GM19043 (cell line): ENCODE data around the gene DNAJC27.
"Not testable (repeated sequence)": the region's sequence is repeated elsewhere in the genome, so short reads cannot be mapped to it uniquely, and the experiment has no call there.

ENCODE experiments used
- ATAC-seq: cut with Tn5 transposase; IDR thresholded peaks from one replicate; pipeline ENCODE4 v1.9.1; 2021; ENCODE audit warnings: low read depth; ENCODE audit not compliant: unreplicated experiment

The DNAJC27 gene

DNA sequence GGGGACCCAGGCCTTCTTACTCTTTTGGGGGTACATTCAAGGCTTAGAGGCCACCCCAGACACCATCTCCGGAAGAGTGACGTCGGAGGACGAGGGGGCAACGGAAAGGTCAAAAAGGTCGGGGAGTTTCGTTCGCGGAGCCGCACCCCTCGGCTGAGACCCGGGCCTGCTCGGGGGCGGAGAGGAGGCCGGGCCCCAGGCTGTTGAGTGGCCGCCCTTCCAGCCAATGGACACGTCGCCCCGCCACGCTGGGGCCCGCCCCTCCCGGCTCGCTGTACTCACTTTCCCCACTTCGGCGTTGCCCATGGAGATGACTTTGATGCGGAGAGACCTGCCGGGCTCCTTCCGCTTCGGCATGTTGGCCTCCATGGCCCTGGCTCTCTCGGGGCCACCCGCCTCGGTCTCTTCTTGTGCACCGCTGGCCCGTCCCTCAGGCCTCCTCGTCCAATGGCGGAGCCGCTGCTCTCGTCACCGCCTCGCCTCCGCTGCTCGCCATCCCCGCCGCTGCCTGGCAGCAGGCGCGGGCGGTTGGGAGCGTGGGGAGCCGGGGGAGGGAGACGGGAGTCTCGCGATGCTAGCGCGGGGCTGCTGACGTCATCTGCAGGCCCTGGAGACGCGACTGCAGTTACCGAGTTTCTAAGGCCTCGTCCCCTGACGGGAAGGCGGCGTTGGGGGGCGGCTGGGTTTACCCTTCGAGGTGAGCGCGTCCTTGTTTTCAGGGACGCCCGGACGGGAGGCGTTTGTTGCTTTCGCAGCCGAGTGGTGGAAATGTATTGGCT is at the start of gene DNAJC27:
Gene DNAJC27 (minus strand): TSS at position 420 of the 779 bp plus-strand sequence. CDS start 51 bp downstream, at position 369.
- peak; percentile 90 for ATAC-seq

DNA sequence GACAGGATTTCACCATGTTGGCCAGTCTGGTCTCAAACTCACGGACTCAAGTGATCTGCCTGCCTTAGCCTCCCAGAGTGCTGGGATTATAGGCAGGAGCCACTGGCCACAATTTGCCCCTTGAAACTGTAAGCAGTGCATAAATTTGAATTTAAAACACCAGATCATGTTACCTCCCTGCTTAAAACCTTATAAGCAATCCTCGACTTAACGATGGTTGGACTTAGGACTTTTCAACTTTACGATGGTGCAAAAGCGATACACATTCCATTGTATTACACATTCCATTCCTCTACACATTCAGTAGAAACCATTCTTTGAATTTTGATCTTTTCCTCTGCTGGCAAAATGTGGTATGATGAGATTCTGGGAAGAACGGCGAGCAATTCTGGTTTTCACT is 46.9 kb upstream of the DNAJC27 start:
- no peak for ATAC-seq

DNA sequence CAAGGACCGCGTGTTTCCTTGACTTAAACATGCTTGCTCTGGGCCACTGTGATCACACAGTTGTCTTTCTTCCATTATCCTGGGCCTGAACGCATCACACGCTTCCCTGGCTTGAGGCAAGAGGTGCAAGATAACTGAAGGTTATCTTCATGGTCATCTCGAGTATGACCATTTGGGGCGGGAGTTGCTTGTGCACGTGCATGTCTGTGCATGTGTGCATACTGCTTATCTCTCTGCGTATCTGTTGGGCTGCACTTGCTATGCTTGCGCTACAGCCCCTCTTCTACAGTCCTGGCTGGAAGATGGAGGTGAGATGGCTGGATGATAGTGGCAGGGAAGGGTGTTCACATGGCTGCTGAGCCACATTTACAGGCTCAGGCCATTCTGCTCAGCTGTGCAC is 42.9 kb upstream of the DNAJC27 start:
- no peak for ATAC-seq

DNA sequence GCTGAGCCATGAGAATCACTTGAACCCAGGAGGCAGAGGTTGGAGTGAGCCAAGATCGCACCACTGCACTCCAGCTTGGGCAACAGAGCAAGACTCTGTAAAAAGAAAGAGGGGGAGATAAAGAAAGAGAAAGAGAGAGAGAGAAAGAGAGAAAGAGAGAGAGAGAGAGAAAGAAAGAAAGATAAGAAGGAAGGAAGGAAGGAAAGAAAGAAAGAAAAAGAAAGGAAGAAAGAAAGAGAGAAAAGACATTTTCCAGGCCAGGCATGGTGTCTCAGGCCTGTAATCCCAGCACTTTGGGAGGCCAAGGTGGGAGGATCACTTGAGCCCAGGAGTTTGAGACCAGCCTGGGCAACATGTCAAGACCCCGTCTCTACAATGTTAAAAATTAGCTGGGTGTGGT is 39.6 kb upstream of the DNAJC27 start:
- not testable (repeated sequence) for ATAC-seq

DNA sequence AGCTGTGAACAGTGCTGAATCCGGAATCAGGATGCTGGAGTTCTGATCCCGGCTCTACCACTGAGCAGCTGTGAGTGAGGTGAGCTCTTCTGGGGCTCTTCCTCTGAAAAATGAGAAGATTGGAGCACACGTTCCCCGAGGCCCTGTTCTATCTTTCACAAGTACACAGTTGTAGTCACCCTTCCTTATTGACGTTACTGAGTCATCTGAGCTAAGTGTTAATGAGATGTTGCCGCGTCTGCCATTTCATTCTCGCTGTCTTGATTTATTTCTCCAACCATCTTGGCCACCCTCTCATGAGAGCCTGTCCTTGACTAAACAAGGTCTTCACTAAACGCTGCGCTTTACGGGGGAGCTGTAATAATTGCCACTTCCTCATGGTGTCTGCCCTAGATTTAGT is 38.2 kb upstream of the DNAJC27 start:
- no peak for ATAC-seq

DNA sequence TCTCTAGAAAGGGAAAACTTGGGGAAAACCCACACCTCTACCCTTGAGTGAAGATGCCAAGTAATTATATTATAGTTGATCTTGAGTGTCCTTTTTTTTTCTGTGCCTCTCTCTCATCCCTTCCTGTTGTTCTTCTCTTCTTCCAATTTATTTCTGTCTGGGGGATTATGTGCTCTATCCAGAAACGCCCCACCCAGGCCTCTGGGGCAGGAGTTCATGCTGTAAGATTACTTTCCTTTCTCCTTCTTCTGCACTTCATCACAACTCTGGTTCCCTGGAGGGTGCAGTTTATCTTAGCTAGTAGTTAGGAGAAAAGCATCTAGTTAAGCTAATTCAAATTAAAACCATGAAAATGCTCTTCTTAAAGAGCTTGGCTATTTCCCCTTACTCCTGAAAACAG is 30.3 kb upstream of the DNAJC27 start:
- ATAC-seq: no peak

DNA sequence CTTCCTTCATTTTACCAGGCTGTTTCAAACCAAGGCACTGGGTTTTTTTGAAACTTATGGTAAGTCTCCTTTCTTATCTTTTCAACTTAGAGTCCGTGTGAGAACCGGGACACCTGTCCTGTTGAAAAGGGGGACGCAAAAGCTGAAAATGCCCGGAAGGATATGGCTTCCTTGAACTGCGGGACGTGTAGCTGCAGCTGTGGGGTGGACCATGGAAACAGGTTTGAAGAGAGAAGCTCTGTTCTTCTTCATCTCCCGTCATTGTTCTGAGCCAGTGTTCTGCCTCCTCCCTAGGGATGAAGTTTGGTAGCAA is 29.5 kb upstream of the DNAJC27 start:
- ATAC-seq: no peak

DNA sequence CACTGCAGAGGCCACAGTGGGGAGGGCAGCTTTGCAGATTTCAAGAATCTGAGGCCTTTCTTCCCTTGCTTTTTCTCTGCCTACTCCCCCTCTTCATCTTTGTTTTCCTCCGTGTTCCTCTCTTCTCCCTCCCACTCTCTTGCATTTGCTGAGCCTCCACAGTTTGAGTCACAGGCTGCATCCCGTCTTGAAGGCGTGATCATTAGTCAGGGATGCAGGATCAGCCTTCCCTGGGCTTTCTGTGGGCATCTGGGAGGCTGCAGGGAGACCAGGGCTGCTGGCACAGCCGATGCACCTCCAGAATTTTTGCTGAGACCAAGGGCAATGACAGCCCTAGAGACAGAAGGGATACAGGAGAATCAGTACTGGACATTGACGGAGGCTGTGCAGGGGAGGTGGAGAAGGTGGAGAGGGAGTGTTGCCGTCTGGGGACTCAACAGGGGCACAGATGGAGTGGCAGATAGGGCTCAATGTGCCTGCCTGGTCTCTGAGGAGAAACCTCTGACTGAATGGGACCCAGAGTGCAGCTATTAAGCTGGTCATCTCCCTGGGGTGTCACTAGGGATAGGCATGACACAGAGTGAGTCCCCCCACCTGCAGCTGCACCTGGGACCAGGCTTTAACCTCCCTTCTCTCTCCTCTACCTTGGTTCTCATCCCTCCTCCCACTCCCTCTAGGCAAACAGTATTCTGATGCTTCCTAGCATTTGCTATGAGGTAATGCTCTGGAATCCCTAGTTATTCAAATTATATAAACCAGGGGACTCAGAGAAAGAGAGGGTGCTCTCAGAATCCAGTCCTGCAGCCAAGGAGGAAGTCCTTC is 29.0 kb upstream of the DNAJC27 start:
- no peak for ATAC-seq

DNA sequence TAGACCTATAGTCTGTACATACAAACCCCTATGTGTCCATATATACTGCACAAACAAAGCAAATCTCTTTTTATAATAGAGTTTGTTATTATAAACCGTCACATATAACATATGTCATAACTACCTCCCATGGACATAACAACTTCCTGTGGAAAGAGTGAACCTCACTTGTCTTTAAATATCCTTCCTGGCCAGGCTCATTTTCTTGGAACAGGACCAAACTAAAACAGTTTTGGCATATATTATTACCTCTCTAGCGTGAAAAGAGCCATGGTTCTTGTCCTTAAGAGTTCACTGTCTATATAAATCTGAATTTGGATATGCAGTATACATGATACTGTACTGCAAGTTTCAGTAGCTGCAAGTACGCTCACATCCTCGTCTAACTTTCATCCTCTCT is 28.3 kb upstream of the DNAJC27 start:
- ATAC-seq: no peak

DNA sequence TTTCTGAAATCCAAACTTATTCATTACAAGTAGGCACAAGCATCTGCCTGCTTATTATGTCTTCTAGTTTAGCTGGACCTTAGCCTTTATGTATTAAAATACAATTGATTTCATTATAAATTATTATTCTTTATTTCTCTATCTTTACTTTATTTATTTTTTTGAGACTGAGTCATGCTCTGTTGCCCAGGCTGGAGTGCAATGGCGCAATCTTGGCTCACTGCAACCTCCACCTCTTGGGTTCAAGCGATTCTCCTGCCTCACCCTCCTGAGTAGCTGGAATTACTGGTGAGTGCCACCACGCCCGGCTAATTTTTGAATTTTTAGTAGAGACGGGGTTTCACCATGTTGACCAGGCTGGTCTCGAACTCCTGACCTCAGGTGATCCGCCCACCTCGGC is 27.3 kb upstream of the DNAJC27 start:
- ATAC-seq: not testable (repeated sequence)

DNA sequence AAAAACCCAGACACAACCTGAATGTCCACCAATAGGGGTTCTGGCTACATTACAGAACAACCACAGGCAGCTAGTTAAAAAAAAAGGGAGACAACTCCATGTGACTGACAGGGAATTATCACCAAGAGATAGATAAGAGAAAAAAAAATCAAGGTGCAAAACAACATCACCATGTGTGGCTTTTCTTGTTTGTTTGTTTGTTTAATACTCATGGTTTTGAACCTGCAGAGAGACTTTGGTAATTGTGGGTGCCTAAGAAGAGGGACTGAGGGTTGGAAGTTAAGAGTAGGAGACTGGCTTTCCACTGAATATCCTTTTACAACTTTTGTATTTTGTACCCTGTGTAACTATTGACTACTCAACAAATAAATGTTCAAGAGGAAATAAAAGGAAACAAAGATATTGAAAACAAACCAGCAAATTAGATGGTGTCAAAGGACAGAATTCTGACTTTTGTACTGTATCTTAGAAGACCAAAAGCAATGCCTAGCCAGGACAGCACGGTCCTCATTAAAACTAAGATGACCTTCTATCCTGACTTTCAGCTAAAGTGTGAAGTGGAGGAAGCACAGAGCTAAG is 22.5 kb upstream of the DNAJC27 start:
- no peak for ATAC-seq

DNA sequence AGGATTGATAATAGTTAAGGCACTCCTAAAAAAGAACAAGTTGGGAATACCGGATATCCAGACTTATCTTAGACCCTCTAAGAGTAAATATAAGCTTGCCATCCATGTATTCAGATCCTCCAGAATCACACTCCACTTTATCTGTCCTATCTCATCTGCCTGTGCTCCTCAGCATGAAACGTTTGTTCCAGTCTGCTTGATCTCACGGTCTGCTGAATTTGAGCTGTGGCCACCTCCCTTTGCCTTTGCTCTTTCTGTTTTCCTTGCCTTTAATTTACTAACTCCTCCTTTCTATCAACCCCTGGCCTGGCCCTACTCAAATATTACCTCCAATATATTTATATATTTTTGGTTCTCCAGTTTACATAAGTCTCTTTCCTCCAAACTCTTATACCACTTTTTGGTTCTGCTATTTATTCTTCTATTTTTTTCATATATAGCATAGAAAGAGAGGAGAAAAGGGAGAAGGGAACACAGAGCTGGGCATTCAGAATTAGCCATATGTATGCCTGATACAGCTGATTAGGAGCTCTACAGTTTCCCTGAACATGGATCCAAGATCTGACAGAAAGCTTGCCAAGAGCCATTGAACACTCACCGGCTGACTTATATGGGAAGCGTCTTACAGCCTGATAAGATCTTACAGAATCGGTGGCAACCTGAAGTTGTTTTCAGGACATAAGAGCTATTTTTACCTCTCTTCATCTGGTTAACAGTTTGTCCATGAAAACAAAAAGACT is 21.8 kb upstream of the DNAJC27 start:
- no peak for ATAC-seq

DNA sequence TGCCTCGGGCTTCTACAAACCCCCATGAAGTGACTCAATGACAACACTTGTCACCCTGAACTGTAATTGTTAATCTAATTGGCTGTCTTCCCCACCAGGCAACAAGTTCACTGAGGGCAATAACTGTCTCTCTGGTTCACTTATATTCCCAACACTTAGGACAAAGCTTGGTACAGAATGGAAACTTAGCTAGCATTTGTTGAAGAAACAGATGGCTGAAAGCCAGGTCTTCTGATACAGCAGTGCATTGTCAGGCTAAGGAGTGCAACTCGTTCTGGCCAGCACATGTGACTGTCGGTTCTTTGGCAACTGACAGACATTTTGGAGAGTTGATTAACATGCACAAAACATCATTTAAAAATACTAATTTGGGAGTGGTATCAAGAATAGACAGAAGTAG is 14.6 kb upstream of the DNAJC27 start:
- no peak for ATAC-seq

DNA sequence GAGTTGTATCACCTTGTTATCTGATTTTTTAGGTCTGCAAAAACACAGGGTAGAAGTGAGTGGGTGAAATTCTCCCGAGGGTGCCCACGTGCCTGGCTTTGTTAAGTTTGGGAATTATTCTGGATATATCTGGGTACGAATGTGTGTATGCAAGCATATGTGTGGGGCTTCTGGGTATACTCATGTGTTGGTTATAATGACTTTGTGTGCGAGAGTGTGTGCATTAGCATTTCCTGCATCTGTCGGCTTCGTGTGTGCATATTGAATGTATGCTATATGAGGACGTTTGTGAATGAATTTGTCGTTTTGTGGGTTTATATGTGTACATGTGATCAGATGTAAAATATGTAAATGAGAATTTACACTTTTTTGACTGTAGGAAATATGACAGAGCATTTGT is 13.8 kb upstream of the DNAJC27 start:
- ATAC-seq: no peak

DNA sequence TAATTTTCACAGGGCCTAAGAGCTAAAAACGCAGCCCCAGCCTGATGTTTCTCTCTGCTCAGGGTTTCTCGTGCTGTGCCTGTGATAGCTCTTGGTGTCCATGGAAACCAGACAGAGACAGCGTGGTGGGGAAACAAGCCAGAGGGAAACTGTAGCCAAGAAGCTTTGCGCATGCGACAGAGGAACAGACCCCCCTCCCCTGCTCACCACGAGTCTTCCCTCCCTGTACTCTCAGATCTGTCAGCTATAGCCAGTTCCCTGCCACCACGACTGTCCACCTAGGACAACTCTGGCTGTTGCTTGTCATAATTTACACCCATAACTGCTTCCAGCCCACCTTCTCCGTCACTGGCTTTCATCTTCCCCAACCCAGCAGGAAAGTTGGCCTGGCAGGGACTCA is 13.2 kb upstream of the DNAJC27 start:
- no peak for ATAC-seq

DNA sequence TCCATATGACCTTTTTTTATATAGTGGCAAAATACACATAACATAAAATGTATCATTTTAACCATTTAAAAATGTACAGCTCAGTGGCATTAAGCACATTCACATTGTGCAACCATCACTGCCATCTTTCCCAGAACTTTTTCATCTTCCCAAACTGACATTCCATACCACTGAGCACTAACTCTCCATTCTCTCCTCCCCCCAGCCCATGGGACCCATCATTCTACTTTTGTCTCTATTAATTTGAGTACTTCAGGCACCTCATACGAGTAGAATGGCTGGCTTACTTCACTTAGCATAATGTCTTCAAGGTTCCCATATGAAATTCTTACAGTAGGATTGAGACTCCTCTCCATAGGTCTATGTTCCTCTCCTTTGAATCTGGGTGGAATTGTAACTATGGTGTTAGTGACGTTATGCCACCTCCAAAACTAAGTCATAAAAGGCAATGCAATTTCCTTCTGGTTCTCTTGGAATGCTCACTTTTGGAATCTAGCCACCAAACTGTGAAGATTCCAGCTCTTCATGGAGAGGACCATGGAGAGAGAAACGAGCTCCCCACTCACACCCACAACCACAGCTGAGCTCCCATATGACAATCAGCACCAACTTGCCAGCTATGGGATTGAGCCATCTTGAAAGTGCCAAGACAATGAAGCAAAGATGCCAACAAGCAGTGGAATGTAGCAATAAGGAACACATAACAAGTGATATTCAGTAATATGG is 9.8 kb upstream of the DNAJC27 start:
- ATAC-seq: no peak

DNA sequence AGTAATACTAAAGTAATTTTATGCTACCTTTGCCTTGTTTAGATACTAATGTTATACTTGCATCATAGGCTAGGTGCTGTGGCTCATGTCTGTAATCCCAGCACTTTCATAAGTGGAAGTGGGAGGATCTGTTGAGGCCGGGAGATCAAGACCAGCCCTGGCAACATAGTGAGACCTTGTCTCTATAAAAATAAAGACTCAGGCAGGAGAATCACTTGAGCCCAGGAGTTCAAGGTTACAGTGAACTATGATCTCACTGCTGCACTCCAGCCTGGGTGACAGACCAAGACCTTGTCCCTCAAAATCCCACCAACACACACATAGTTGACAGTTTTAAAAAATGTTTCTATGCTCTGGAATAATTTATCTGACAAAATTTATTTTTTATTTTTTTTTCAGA is 6.9 kb upstream of the DNAJC27 start:
- no peak for ATAC-seq

DNA sequence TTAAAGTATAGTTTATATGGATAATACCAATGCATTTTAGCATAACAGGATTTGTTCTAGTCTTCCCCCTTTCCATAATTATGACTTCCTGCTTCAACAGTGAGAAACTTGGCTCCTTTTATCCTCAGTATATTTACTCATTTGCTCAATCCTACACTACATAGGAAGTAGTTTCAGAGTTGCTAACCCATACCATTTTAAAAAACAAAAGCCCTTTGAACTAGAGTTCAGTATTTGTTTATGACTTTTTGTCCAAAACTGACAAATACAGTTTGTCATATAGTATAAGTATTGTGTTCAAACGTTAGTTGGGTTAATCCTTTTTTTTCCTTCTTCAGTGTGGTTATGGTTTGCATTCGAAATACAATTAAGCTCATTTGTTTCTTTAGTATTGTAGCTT is 5.9 kb upstream of the DNAJC27 start:
- no peak for ATAC-seq

DNA sequence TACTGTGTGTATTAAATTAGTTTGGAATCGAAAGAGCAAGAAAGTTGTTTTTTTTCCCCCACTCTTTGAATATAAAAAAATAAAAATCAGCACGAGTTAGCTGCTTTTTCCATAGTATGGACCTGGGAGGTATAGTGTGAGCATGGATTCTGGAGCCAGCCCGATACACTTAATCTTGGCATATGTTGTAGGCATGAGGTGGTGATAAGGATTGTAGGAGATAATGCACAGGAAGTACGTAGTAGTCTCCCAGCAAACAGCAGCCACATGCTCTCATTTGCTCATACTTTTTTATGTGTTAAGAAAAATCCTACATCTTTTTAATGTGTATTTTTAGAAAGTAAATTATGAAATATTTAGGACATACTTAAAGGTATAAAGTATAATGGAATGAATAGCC is 2.1 kb upstream of the DNAJC27 start:
- ATAC-seq: no peak

DNA sequence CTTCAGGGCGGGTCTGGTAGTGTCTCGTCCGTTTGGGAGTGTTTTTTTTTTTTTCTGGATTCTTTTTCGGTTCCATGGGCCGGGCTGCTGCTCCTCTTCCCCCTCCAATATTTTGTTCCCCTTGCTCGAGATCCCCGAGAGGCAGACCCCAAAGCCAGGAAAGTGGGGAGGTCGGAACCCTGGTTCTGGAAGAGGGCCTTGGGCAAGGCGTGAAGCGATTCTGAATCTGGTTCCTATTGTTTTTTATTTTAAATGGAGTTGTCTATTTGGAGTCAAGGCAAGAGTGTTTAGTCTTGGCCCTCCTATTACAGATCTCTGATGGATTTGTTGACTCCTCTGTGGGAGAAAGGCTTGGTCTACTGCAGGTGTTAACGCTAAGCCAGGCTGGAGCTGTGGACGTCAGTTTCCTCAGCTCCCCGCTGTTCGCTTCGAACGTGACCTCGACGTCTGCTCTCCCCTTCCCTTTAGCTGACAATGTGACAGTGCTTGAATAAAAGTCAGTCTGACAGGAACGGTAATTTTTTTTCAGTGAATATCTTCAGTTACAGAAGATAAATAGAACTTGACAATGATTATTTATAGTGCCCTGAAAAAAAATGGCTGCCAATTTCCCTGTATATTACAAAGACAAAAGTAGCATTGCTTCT is 683 bp upstream of the DNAJC27 start:
- no peak for ATAC-seq
